H9 (cell line): ENCODE data around the gene BUB1. TPM values are rescaled to one million over a fixed set of nuclear protein-coding genes. Genes with fewer than 3 reads are reported as not detected.

ENCODE experiments used
- total RNA-seq: library from RNA; stranded (reverse); gene quantifications from 2 replicates; pipeline ENCODE4 v1.2.1, GENCODE V29; 2021

The BUB1 gene
- total RNA-seq, 1 experiment from 2014 or later = 144 TPM

Other genes with a start within 250 kb of the BUB1 start
- gene LIMS4, start 205.2 kb downstream of the BUB1 start, total RNA-seq = 0.55 and 0.70 TPM in 2 replicates
- gene RGPD6, start 100.8 kb downstream of the BUB1 start, total RNA-seq = 14.4 and 18.0 TPM in 2 replicates
- 33.3 and 37.6 TPM in 2 replicates for gene ACOXL, start 54.5 kb upstream of the BUB1 start, total RNA-seq